Gastroesophageal sphincter (tissue), 4 donors: ENCODE measurements around the gene MIER2. TPM values are rescaled to one million over a fixed set of nuclear protein-coding genes. Genes with fewer than 3 reads are reported as not detected.
"Not testable (repeated sequence)": the region's sequence is repeated elsewhere in the genome, so short reads cannot be mapped to it uniquely, and the experiment has no call there.

Experiments
- ATAC-seq: fragments of 150-250 bp; one replicate; pipeline ENCODE4 v1.9.1; 2016; ENCODE audit warnings: mild to moderate bottlenecking, moderate library complexity
- H3K27ac ChIP-seq, 4 donors: fragments of 200-600 bp; sonication (generic) in 3 of 4; 1 replicate in 3 of 4; 2 replicates in 1 of 4; pipeline ENCODE4 v1.5.1; 2016 to 2019
- H3K27me3 ChIP-seq: fragments of 200-600 bp; sonication (generic); one replicate; pipeline ENCODE4 v1.5.1; 2019
- H3K36me3 ChIP-seq, 2 donors: fragments of 200-600 bp; sonication (generic); one replicate each; pipeline ENCODE4 v1.5.1; 2019; ENCODE audit warnings: control low read depth in 1 of 2
- H3K4me1 ChIP-seq, 3 donors: fragments of 200-600 bp; sonication (generic); 1 replicate in 2 of 3; 2 replicates in 1 of 3; pipeline ENCODE4 v1.5.1; 2016 to 2019; ENCODE audit warnings: control low read depth in 2 of 3
- H3K4me3 ChIP-seq, 2 donors: fragments of 200-600 bp; sonication (generic); one replicate each; pipeline ENCODE4 v1.5.1; 2019; ENCODE audit warnings: mild to moderate bottlenecking in 1 of 2, moderate library complexity in 1 of 2
- H3K9me3 ChIP-seq, 3 donors: fragments of 200-600 bp; sonication (generic); one replicate each; pipeline ENCODE4 v1.5.1; 2017 to 2019; ENCODE audit warnings: control low read depth in 2 of 3
- EP300 ChIP-seq: sonication (generic); formaldehyde crosslinking; IDR thresholded peaks from one replicate; pipeline ENCODE4 v1.6.1; 2017; ENCODE audit warnings: antibody characterized with exemption, mild to moderate bottlenecking
- POLR2A ChIP-seq, 2 donors: fragments of 450-650 bp; IDR thresholded peaks; one replicate each; pipeline ENCODE4 v1.6.1; 2017; ENCODE audit warnings: antibody characterized with exemption in 2 of 2, mild to moderate bottlenecking in 2 of 2, moderate library complexity in 1 of 2
- POLR2AphosphoS5 ChIP-seq: sonication (generic); formaldehyde crosslinking; IDR thresholded peaks from one replicate; pipeline ENCODE4 v1.6.1; 2017; ENCODE audit warnings: antibody characterized with exemption
- WGBS, 2 donors: methylation state at CpG; one replicate each; pipeline ENCODE4 v1.1.5; 2018; ENCODE audit warnings: low coverage in 1 of 2; 5-methylcytosine and 5-hydroxymethylcytosine counted together
- total RNA-seq, 4 donors: library from RNA; depleted of rRNA; stranded (reverse); fragments of >200 nt; gene quantifications; one replicate each; pipeline ENCODE4 v1.1.0, GENCODE V29; 2016
- TF ChIP-seq, protein P1 (sequence below), 4 experiments: fragments of 200-600 bp in 2 of 4; fragments of 450-650 bp in 2 of 4; sonication (generic) in 1 of 4; IDR thresholded peaks; one replicate each; pipeline ENCODE4 v1.5.1; 2017 to 2019; ENCODE audit warnings: antibody characterized with exemption in 4 of 4, mild to moderate bottlenecking in 2 of 4, moderate library complexity in 2 of 4

MIER2 gene, protein sequence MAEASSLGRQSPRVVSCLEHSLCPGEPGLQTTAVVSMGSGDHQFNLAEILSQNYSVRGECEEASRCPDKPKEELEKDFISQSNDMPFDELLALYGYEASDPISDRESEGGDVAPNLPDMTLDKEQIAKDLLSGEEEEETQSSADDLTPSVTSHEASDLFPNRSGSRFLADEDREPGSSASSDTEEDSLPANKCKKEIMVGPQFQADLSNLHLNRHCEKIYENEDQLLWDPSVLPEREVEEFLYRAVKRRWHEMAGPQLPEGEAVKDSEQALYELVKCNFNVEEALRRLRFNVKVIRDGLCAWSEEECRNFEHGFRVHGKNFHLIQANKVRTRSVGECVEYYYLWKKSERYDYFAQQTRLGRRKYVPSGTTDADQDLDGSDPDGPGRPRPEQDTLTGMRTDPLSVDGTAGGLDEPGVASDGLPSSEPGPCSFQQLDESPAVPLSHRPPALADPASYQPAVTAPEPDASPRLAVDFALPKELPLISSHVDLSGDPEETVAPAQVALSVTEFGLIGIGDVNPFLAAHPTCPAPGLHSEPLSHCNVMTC
- 10 to 100 TPM in 3 of 4 donors, 1 to 10 TPM in 1; 8.3 to 24.0 (median 20.1) TPM for total RNA-seq

DNA sequence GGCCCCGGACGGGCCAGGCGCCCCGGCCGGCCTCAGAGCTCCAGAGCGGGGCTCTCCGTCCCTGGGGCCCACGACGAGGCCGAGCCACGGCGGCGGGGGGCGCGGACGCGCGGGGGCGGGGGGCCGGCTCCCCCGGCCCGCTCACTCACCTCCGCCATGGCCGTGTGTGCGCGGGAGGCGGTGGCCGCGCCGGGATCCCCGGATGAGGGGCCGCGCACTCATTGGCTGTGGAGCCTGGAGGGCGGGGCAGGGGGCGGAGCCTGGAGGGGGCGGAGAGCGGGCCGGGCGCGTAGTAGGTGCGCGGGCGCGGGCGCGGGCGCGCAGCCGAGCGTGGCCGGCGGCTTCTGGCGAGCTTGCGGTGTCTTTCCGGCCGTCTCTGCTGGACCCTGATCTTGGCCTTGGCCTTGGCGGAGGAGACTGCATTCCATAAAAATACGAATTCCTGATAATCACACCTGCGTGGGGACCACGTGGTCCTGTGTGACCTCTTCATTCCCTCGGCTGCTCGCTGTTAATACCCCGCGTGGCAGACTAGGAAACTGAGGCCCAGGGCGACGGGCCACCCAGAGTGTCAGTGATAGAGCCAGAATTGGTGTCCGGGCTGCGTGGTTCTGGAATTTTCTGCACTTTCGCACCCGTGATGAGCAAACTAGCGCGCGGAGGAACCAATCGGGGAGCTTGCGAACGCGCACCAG lies at the start of gene MIER2:
TSS of gene MIER2 (minus strand) at position 172 of the 695 bp plus-strand sequence. CDS start at position 158, 14 bp downstream.
- ATAC-seq: peak; percentile 95
- H3K27ac ChIP-seq: peak within 1 kb of the TSS in 3 of 4 donors; percentile 81 to 88 (median 84)
- peak within 1 kb of the TSS; percentile 45 to 92 for H3K4me3 ChIP-seq
- TF ChIP-seq, protein P1, sequence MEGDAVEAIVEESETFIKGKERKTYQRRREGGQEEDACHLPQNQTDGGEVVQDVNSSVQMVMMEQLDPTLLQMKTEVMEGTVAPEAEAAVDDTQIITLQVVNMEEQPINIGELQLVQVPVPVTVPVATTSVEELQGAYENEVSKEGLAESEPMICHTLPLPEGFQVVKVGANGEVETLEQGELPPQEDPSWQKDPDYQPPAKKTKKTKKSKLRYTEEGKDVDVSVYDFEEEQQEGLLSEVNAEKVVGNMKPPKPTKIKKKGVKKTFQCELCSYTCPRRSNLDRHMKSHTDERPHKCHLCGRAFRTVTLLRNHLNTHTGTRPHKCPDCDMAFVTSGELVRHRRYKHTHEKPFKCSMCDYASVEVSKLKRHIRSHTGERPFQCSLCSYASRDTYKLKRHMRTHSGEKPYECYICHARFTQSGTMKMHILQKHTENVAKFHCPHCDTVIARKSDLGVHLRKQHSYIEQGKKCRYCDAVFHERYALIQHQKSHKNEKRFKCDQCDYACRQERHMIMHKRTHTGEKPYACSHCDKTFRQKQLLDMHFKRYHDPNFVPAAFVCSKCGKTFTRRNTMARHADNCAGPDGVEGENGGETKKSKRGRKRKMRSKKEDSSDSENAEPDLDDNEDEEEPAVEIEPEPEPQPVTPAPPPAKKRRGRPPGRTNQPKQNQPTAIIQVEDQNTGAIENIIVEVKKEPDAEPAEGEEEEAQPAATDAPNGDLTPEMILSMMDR (IDR thresholded peaks at IDR 0.05): no peak
- TF ChIP-seq EP300 (no peak), POLR2AphosphoS5 (no peak), POLR2A (IDR thresholded peaks at IDR 0.05) (no peak)
- 27% methylated on average over 3 of the region's 77 CpGs; no CpG with 5 or more reads in 1 of the 2 donors for WGBS, 2 donors
- H3K4me1 ChIP-seq: peaks cover 0 to 50% (median 33%) of the 10 kb centered on the region in 3 donors
- no peaks in the 10 kb centered on the region for H3K36me3 ChIP-seq
- H3K9me3 ChIP-seq: no peaks in the 10 kb centered on the region
- peaks cover 4% of the 10 kb centered on the region for H3K27me3 ChIP-seq

DNA sequence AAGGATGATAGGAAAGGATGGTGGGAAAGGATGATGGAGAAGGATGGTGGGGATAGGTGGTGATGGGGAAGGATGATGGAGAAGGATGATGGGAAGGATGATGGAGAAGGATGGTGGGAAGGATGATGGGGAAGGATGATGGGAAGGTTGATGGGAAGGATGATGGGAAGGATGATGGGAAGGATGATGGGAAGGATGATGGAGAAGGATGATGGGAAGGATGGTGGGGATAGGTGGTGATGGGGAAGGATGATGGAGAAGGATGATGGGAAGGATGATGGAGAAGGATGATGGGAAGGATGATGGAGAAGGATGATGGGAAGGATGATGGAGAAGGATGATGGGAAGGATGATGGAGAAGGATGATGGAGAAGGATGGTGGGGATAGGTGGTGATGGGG lies 49.0 kb upstream of the MIER2 start:
- not testable (repeated sequence) for H3K4me3 ChIP-seq, H3K36me3 ChIP-seq, H3K27ac ChIP-seq, ATAC-seq, H3K9me3 ChIP-seq, H3K4me1 ChIP-seq
- H3K27me3 ChIP-seq: peaks cover 32% of the 10 kb centered on the region

DNA sequence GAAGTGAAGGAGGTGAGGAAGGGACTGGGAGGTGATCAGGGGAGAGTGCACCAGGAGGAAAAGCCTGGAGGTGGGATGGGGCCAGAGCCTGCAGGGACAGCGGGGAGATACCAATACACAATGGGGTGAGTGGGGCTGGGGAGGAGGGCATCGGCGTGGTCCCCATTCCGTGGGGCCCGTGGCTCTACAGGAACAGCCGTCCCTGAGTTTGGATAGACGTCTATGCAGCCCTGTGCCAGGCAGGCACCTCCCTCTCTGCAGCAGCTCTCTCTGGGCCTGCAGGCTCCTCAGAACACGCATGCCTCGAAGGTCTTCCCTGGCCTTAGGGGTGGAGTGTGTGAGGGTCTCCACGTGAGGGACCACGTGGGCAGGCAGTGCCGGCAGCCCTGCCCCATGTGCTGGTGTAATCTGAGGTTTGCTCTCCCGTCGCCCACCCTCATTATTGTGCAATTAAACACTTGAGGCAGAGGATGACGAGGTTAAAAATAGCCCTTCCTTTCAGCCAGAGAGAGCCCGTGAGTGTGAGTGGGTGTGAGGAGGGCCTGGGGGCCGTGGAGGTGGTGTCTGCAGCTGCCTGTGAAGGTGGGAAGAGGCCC lies 47.9 kb upstream of the MIER2 start:
- TF ChIP-seq POLR2AphosphoS5 (no peak), POLR2A (IDR thresholded peaks at IDR 0.05) (no peak), EP300 (no peak)
- TF ChIP-seq, protein P1 (IDR thresholded peaks at IDR 0.05): no peak
- WGBS, 2 donors: 38 to 55% methylated on average over 5 to 7 of the region's 17 CpGs
- no peak overlapping the region for H3K27ac ChIP-seq
- no peak for ATAC-seq
- no peaks in the 10 kb centered on the region for H3K4me1 ChIP-seq
- H3K27me3 ChIP-seq: peaks cover 29% of the 10 kb centered on the region
- no peaks in the 10 kb centered on the region for H3K9me3 ChIP-seq
- H3K36me3 ChIP-seq: no peaks in the 10 kb centered on the region
- no peak overlapping the region for H3K4me3 ChIP-seq

DNA sequence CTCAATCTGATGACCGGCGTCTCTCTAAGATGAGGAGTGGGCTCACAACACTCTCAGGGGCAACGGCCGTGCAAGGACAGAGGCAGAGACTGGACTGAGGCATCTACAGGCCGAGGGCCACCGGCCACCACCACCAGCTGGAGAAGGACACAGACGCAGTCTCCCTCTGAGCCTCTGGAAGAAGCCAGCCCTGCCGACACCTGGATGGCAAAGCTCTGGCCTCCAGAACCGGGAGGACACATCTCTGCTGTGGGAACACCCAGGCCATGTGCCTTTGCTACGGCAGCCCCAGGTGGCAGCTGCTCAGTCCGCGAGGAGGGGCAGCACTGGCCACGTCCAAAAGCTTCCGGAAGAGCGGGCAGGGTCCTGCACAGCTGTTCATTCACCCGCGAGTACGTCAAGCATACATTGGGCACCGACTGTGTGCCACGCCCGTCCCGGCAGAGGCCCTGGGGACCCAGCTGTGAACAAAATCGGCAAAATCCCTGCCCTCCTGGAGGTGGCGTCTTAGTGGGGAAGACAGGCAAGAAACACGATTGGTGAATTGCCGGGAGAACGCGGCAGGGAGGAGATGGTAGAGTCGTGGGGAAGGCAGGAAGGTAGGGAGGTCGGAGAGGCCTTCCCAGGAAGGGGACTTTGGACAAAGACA lies 47.3 kb upstream of the MIER2 start:
- Histone ChIP-seq H3K27ac (no peak overlapping the region), H3K4me3 (no peak overlapping the region), H3K4me1 (no peaks in the 10 kb centered on the region), H3K36me3 (no peaks in the 10 kb centered on the region), H3K9me3 (no peaks in the 10 kb centered on the region), H3K27me3 (peaks cover 26% of the 10 kb centered on the region)
- WGBS, 2 donors: 76 to 81% methylated on average over 7 to 16 of the region's 30 CpGs
- no peak for ATAC-seq
- TF ChIP-seq POLR2A (IDR thresholded peaks at IDR 0.05): no peak
- TF ChIP-seq, protein P1 (IDR thresholded peaks at IDR 0.05): no peak
- TF ChIP-seq EP300: no peak
- TF ChIP-seq POLR2AphosphoS5: no peak

DNA sequence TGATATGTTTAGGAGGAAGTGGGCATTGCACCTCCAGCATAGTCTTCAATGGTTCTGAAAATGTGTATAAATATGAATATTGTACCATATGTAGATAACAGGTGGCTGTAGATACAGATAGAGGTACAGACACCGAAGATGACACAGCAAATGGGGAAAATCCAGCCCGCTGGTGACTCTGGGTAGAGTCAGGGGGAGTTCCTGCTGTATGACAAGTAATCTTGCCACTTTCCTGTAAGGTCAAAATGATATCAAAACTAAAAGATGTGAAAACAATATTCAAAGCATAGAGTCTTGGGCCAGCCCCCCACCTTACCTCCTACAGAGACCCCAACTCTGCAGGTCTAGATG lies 46.6 kb upstream of the MIER2 start:
- H3K27me3 ChIP-seq: peaks cover 26% of the 10 kb centered on the region
- H3K4me3 ChIP-seq: no peak overlapping the region
- ATAC-seq: no peak
- no peak overlapping the region for H3K27ac ChIP-seq
- 75 to 90% methylated on average over 2 of the region's 2 CpGs for WGBS, 2 donors
- H3K4me1 ChIP-seq: no peaks in the 10 kb centered on the region
- TF ChIP-seq POLR2A (IDR thresholded peaks at IDR 0.05) (no peak), EP300 (no peak), POLR2AphosphoS5 (no peak)
- TF ChIP-seq, protein P1 (IDR thresholded peaks at IDR 0.05): no peak
- no peaks in the 10 kb centered on the region for H3K9me3 ChIP-seq
- no peaks in the 10 kb centered on the region for H3K36me3 ChIP-seq
